HCT116 (cell line): Measurements from ENCODE around the gene ABCB10. TPM values are rescaled to one million over a fixed set of nuclear protein-coding genes. Genes with fewer than 3 reads are reported as not detected.
"Not testable (repeated sequence)": the region's sequence is repeated elsewhere in the genome, so short reads cannot be mapped to it uniquely, and the experiment has no call there.

ENCODE experiments used
- ATAC-seq: fragments of 200-7000 bp; cut with Tn5 transposase; 2 replicates; pipeline ENCODE4 v1.9.1; 2020; ENCODE audit warnings: mild to moderate bottlenecking, moderate library complexity
- BruUV-seq: library from RNA; stranded (reverse); fragments of 400-500 nt; replicated peaks from 2 replicates; lab custom pipeline; 2021; lab: Mats Ljungman, UMichigan
- CTCF ChIA-PET: fragments of 300-600 bp; sonication (Branson Sonifier 250); formaldehyde crosslinking; loops from one replicate; lab custom pipeline; 2021; ENCODE audit warnings: antibody characterized with exemption; lab: Charles Lee
- POLR2A ChIA-PET: fragments of 300-600, 350-600 bp; sonication (Branson Sonifier 250); formaldehyde crosslinking; loops from one replicate; lab custom pipeline; 2021; ENCODE audit warnings: antibody characterized with exemption; lab: Charles Lee
- RAD21 ChIA-PET, 2 experiments: fragments of 300-600 bp; sonication (Branson Sonifier 250); formaldehyde crosslinking; loops; one replicate each; lab custom pipeline; 2023; ENCODE audit warnings: low total read pairs in 2 of 2; ENCODE audit not compliant: uncharacterized antibody in 2 of 2, unreplicated experiment in 2 of 2, low non-redundant PET in 1 of 2; lab: Charles Lee
- DNase-seq: peaks from one replicate; pipeline ENCODE4 v3.0.0-alpha.2; 2010; ENCODE audit warnings: low read depth, low spot score
- H2AFZ ChIP-seq: fragments of 200-600 bp; shearing (Covaris generic), sonication (generic); 2 replicates; pipeline ENCODE4 v1.6.1; 2017; ENCODE audit warnings: low read depth, mixed run types, mixed read lengths, antibody characterized with exemption, low read length; ENCODE audit not compliant: poor library complexity, severe bottlenecking
- H3K27ac ChIP-seq: 2 replicates; pipeline ENCODE4 v1.5.1; 2012; ENCODE audit warnings: low read depth, low read length
- H3K27me3 ChIP-seq: fragments of 200-600 bp; sonication (generic); 2 replicates; pipeline ENCODE4 v1.6.1; 2016; ENCODE audit warnings: mixed run types, low read length, mixed read lengths; ENCODE audit not compliant: insufficient read depth
- H3K36me3 ChIP-seq, 2 experiments: fragments of 200-500 bp in 1 of 2; fragments of 200-600 bp in 1 of 2; sonication (Bioruptor generic) in 1 of 2; sonication (generic) in 1 of 2; 2 replicates each; pipeline versions ENCODE4 v1.5.1 to v1.6.1; 2014 to 2016; ENCODE audit warnings: low read length in 2 of 2, inconsistent platforms in 1 of 2, mixed read lengths in 1 of 2, mixed run types in 1 of 2; ENCODE audit not compliant: insufficient read depth in 2 of 2, control insufficient read depth in 1 of 2
- H3K4me1 ChIP-seq, 2 experiments: fragments of 200-600 bp in 1 of 2; sonication (generic) in 1 of 2; 2 replicates each; pipeline versions ENCODE4 v1.5.1 to v1.6.1; 2012 to 2017; ENCODE audit warnings: low read length in 2 of 2, inconsistent platforms in 1 of 2, mild to moderate bottlenecking in 1 of 2, mixed read lengths in 1 of 2, mixed run types in 1 of 2, moderate library complexity in 1 of 2; ENCODE audit not compliant: insufficient read depth in 2 of 2, control insufficient read depth in 1 of 2
- H3K4me2 ChIP-seq: fragments of 200-600 bp; sonication (generic); 2 replicates; pipeline ENCODE4 v1.6.1; 2017; ENCODE audit warnings: mixed run types, low read length, mixed read lengths
- H3K4me3 ChIP-seq, 2 experiments: fragments of 200-600 bp in 1 of 2; sonication (generic) in 1 of 2; replicated peaks in 1 of 2; 2 replicates each; pipeline ENCODE4 v1.5.1; 2011 to 2016; ENCODE audit warnings: low read length in 2 of 2, control low read depth in 1 of 2, low read depth in 1 of 2, mild to moderate bottlenecking in 1 of 2, mixed read lengths in 1 of 2, mixed run types in 1 of 2
- H3K79me2 ChIP-seq: fragments of 200-600 bp; sonication (generic); 2 replicates; pipeline ENCODE4 v1.6.1; 2017; ENCODE audit warnings: mild to moderate bottlenecking, mixed run types, low read length, moderate library complexity, mixed read lengths; ENCODE audit not compliant: insufficient read depth
- H3K9ac ChIP-seq: fragments of 200-600 bp; sonication (generic); 2 replicates; pipeline ENCODE4 v1.6.1; 2016; ENCODE audit warnings: low read length, mixed read lengths
- H3K9me2 ChIP-seq: fragments of 200-600 bp; sonication (generic), shearing (Covaris generic); 2 replicates; pipeline ENCODE4 v1.6.1; 2017; ENCODE audit warnings: mixed run types, mild to moderate bottlenecking, moderate library complexity; ENCODE audit not compliant: insufficient read depth
- H3K9me3 ChIP-seq, 2 experiments: fragments of 200-500 bp in 1 of 2; fragments of 200-600 bp in 1 of 2; sonication (Bioruptor generic) in 1 of 2; sonication (generic) in 1 of 2; 2 replicates each; pipeline ENCODE4 v1.6.1; 2014 to 2017; ENCODE audit warnings: low read length in 2 of 2, mixed read lengths in 2 of 2, inconsistent platforms in 1 of 2, low read depth in 1 of 2, mild to moderate bottlenecking in 1 of 2, mixed run types in 1 of 2, moderate library complexity in 1 of 2; ENCODE audit not compliant: control insufficient read depth in 1 of 2, insufficient read depth in 1 of 2
- H4K20me1 ChIP-seq: fragments of 200-600 bp; sonication (generic), shearing (Covaris generic); 2 replicates; pipeline ENCODE4 v1.6.1; 2017; ENCODE audit warnings: mixed run types, mild to moderate bottlenecking, moderate library complexity; ENCODE audit not compliant: insufficient read depth
- CTCF ChIP-seq, 3 experiments: fragments of 200-600 bp in 1 of 3; sonication (generic) in 1 of 3; IDR thresholded peaks in 2 of 3; conservative IDR thresholded peaks in 1 of 3; 2 replicates each; pipeline ENCODE4 v1.5.1; 2012 to 2017; ENCODE audit warnings: low read depth in 2 of 3, low read length in 2 of 3, antibody characterized with exemption in 1 of 3, borderline replicate concordance in 1 of 3, control low read depth in 1 of 3, mild to moderate bottlenecking in 1 of 3, mixed read lengths in 1 of 3, mixed run types in 1 of 3, moderate library complexity in 1 of 3; ENCODE audit not compliant: insufficient read depth in 1 of 3
- EGR1 ChIP-seq: IDR thresholded peaks from 2 replicates; pipeline ENCODE4 v1.6.1; 2012; ENCODE audit warnings: low read depth
- RAD21 ChIP-seq: IDR thresholded peaks from 2 replicates; pipeline ENCODE4 v1.6.1; 2012; ENCODE audit warnings: low read depth, mild to moderate bottlenecking
- SP1 ChIP-seq: IDR thresholded peaks from 2 replicates; pipeline ENCODE4 v1.6.1; 2012; ENCODE audit warnings: low read depth
- YY1 ChIP-seq: IDR thresholded peaks from 2 replicates; pipeline ENCODE4 v1.6.1; 2011; ENCODE audit warnings: low read length, low read depth, moderate library complexity, mild to moderate bottlenecking; ENCODE audit not compliant: insufficient replicate concordance; ENCODE audit errors: extremely low read depth
- ZNF274 ChIP-seq: fragments of 200-500 bp; sonication (Bioruptor generic); IDR thresholded peaks from 2 replicates; pipeline ENCODE4 v1.6.1; 2014; ENCODE audit warnings: mild to moderate bottlenecking, low read depth, low read length, inconsistent platforms
- intact Hi-C: fragments of 100-400 bp; cut with micrococcal nuclease; formaldehyde crosslinking; loops from 2 replicates; pipeline ENCODE4 v1.10.0; 2022
- total RNA-seq: library from RNA; stranded (reverse); gene quantifications from one replicate; pipeline ENCODE4 v1.2.1, GENCODE V29; 2021; ENCODE audit not compliant: unreplicated experiment

The ABCB10 gene
- total RNA-seq, 1 experiment from 2014 or later, result 20.3 TPM

- Histone ChIP-seq H3K27me3 (no peaks in the 10 kb centered on the region), H3K4me1 (no peaks in the 10 kb centered on the region), H3K9me3 (no peaks in the 10 kb centered on the region), H3K4me2 (no peak overlapping the region), H4K20me1 (no peaks in the 10 kb centered on the region), H3K4me3 (no peak overlapping the region), H3K79me2 (no peaks in the 10 kb centered on the region), H3K36me3 (no peaks in the 10 kb centered on the region), H3K9ac (no peak overlapping the region), H3K27ac (no peak overlapping the region), H2AFZ (no peak overlapping the region), H3K9me2 (no peaks in the 10 kb centered on the region)
- ChIA-PET CTCF (interaction anchor here (0.7 to 1.9 kb wide), 2 partner anchors 256 to 283 kb away, joined by 3 to 10 read pairs; no protein-coding TSS in a partner anchor), POLR2A (no interaction called here), RAD21 (interaction anchor here in 1 of 2 experiments (1.0 kb wide), 1 partner anchor 256 kb away, joined by 4 read pairs; no protein-coding TSS in a partner anchor)
- BruUV-seq, result no TSS peak
- TF ChIP-seq SP1 (no peak), YY1 (peak; percentile 56), EGR1 (no peak), CTCF (IDR thresholded peaks at IDR 0.05 in 2 of 3, conservative IDR thresholded peaks at IDR 0.05 in 1 of 3; ENCODE audit: borderline replicate concordance in 1 of 3, insufficient read depth in 1 of 3, low read depth in 2 of 3, low read length in 2 of 3) (peak; percentile 66 to 87 (median 83)), ZNF274 (no peak), RAD21 (peak; percentile 70)
- peak; percentile 45 for DNase-seq
- intact Hi-C loops, result loop anchor here (1.0 kb wide), 3 partner anchors 256 to 850 kb away; no protein-coding TSS in a partner anchor
- peak; percentile 97 for ATAC-seq
Observed at GRCh38 chr1:229514578-229515275, 43.8 kb downstream of the ABCB10 start.

- DNase-seq, CTCF ChIA-PET, intact Hi-C loops: not testable (repeated sequence)
Observed at GRCh38 chr1:229511625-229512024, 46.9 kb downstream of the ABCB10 start.

GRCh38 chr1:229511201-229511600 lies 47.3 kb downstream of the ABCB10 start:
- H3K9me2 ChIP-seq, H3K27me3 ChIP-seq, H3K9ac ChIP-seq, POLR2A ChIA-PET, CTCF ChIA-PET, H3K4me2 ChIP-seq, BruUV-seq, ATAC-seq, intact Hi-C loops, H2AFZ ChIP-seq, H3K27ac ChIP-seq, RAD21 ChIA-PET, H3K4me3 ChIP-seq, DNase-seq, H3K36me3 ChIP-seq, H3K9me3 ChIP-seq, H4K20me1 ChIP-seq: not testable (repeated sequence)
- Histone ChIP-seq H3K4me1 (peaks cover 5 to 20% of the 10 kb centered on the region in 2 experiments; a peak in 3 of 4 replicates), H3K79me2 (peaks cover 19% of the 10 kb centered on the region)

More at GRCh38 chr1:229511625-229512024, 46.9 kb downstream of the ABCB10 start:
- POLR2A ChIA-PET, H2AFZ ChIP-seq, H3K9me2 ChIP-seq, H3K36me3 ChIP-seq, H3K4me2 ChIP-seq, BruUV-seq, H3K27me3 ChIP-seq, H3K27ac ChIP-seq, H4K20me1 ChIP-seq, H3K4me3 ChIP-seq, ATAC-seq, H3K9ac ChIP-seq, RAD21 ChIA-PET, H3K9me3 ChIP-seq: not testable (repeated sequence)
- Histone ChIP-seq H3K79me2 (peaks cover 14% of the 10 kb centered on the region), H3K4me1 (peaks cover 5 to 17% of the 10 kb centered on the region in 2 experiments; a peak in 3 of 4 replicates)
